ENCODE results near the gene LRRC59.

The LRRC59 gene

GRCh38 chr17:50360486-50361115 is 36.7 kb downstream of the LRRC59 start:
- DNase-seq: no peak

GRCh38 chr17:50359998-50360461 is 37.3 kb downstream of the LRRC59 start:
- DNase-seq: no peak

GRCh38 chr17:50359005-50359699 is 38.2 kb downstream of the LRRC59 start:
- DNase-seq: no peak

- no peak for DNase-seq
These were observed 39.1 kb downstream of the LRRC59 start for GRCh38 chr17:50358177-50358576.

- no peak for DNase-seq
These were observed 40.3 kb downstream of the LRRC59 start for GRCh38 chr17:50356892-50357510.

GRCh38 chr17:50356418-50356817 is 40.9 kb downstream of the LRRC59 start:
- DNase-seq: no peak

GRCh38 chr17:50355701-50356341 is 41.5 kb downstream of the LRRC59 start:
- no peak for DNase-seq

GRCh38 chr17:50355336-50355700 is 42.0 kb downstream of the LRRC59 start:
- no peak for DNase-seq

- DNase-seq: no peak
These were observed 42.5 kb downstream of the LRRC59 start for GRCh38 chr17:50354776-50355175.

- no peak for DNase-seq
These were observed 43.1 kb downstream of the LRRC59 start for GRCh38 chr17:50354198-50354597.

- no peak for DNase-seq
These were observed 43.6 kb downstream of the LRRC59 start for GRCh38 chr17:50353600-50354195.

GRCh38 chr17:50352693-50353599 is 44.4 kb downstream of the LRRC59 start:
- no peak for DNase-seq

GRCh38 chr17:50352072-50352692 is 45.1 kb downstream of the LRRC59 start:
- DNase-seq: no peak

GRCh38 chr17:50350733-50351132 is 46.6 kb downstream of the LRRC59 start:
- DNase-seq: no peak

- DNase-seq: no peak
These were observed 48.1 kb downstream of the LRRC59 start for GRCh38 chr17:50349243-50349600.

GRCh38 chr17:50348522-50349242 is 48.6 kb downstream of the LRRC59 start:
- DNase-seq: no peak

- no peak for DNase-seq
These were observed 49.4 kb downstream of the LRRC59 start for GRCh38 chr17:50347894-50348291.

GRCh38 chr17:50347117-50347893 is 50.0 kb downstream of the LRRC59 start:
- no peak for DNase-seq

GRCh38 chr17:50346313-50347116 is 50.8 kb downstream of the LRRC59 start:
- DNase-seq: no peak

Measured in NCI-H2081 treated with DMSO at 0.1 percent for 48 hours (cell line).